Ovary (tissue), 3 donors: ENCODE results near the gene LRRC36.
"Not testable (repeated sequence)": the region's sequence is repeated elsewhere in the genome, so short reads cannot be mapped to it uniquely, and the experiment has no call there.

Source experiments
- EP300 ChIP-seq: sonication (generic); formaldehyde crosslinking; IDR thresholded peaks from one replicate; pipeline ENCODE4 v1.6.1; 2017; ENCODE audit warnings: antibody characterized with exemption
- POLR2A ChIP-seq: fragments of 450-650 bp; IDR thresholded peaks from one replicate; pipeline ENCODE4 v1.6.1; 2017; ENCODE audit warnings: antibody characterized with exemption, mild to moderate bottlenecking, moderate library complexity
- TF ChIP-seq, protein P1 (sequence below), 3 donors: fragments of 450-650 bp in 2 of 3; fragments of 200-600 bp in 1 of 3; IDR thresholded peaks; one replicate each; pipeline versions ENCODE4 v1.5.1 to v1.8.0; 2016 to 2022; ENCODE audit warnings: antibody characterized with exemption in 3 of 3, mild to moderate bottlenecking in 1 of 3
- donor health status: DM: no; HTN: no; CAD: no.

DNA sequence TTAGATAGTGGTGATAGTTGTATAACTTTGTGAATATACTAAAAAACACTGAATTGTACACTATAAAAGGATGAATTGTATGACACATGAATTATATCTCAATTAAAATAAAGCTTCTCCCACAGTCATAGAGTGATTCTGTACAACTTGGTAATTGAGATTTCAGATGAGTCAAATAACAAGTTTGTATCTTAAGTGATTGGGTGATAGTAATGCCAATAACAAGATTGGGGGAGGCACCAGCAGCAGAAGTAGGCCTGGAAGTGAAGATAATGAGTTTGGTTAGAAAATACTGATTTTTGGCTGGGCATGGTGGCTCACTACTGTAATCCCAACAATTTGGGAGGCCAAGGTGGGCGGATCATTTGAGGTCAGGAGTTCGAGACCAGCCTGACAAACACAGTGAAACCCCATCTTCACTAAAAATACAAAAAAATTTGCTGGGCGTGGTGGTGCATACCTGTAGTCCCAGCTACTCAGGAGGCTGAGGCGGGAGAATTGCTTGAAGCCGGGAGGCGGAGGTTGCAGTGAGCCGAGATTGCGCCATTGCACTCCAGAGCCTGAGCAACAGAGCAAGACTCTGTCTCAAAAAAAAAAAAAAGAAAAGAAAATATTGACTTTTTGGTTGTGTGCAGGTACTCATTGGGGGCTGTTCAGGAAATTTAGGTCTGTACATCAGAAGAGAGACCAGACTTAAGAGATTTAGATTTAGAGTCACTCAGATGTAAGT, 33.1 kb downstream of the LRRC36 start:
- TF ChIP-seq, protein P1, sequence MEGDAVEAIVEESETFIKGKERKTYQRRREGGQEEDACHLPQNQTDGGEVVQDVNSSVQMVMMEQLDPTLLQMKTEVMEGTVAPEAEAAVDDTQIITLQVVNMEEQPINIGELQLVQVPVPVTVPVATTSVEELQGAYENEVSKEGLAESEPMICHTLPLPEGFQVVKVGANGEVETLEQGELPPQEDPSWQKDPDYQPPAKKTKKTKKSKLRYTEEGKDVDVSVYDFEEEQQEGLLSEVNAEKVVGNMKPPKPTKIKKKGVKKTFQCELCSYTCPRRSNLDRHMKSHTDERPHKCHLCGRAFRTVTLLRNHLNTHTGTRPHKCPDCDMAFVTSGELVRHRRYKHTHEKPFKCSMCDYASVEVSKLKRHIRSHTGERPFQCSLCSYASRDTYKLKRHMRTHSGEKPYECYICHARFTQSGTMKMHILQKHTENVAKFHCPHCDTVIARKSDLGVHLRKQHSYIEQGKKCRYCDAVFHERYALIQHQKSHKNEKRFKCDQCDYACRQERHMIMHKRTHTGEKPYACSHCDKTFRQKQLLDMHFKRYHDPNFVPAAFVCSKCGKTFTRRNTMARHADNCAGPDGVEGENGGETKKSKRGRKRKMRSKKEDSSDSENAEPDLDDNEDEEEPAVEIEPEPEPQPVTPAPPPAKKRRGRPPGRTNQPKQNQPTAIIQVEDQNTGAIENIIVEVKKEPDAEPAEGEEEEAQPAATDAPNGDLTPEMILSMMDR (IDR thresholded peaks at IDR 0.05): not testable (repeated sequence)
- TF ChIP-seq POLR2A, EP300: not testable (repeated sequence)
